Fibroblast of skin of scalp (primary cell): ENCODE results near the gene WNT7B.

Experiments used
- DNase-seq: peaks from one replicate; pipeline ENCODE4 v3.0.0-alpha.2; 2013

The WNT7B gene

GRCh38 chr22:45925811-45926351, 51.1 kb downstream of the WNT7B start:
- no peak for DNase-seq

- DNase-seq = no peak
These were observed 53.1 kb downstream of the WNT7B start for GRCh38 chr22:45923835-45924234.

- no peak for DNase-seq
These were observed 53.8 kb downstream of the WNT7B start for GRCh38 chr22:45923212-45923611.

GRCh38 chr22:45922661-45923060, 54.3 kb downstream of the WNT7B start:
- no peak for DNase-seq

GRCh38 chr22:45922256-45922655, 54.7 kb downstream of the WNT7B start:
- DNase-seq = no peak

- DNase-seq = no peak
These were observed 57.3 kb downstream of the WNT7B start for GRCh38 chr22:45919504-45920286.

- peak; percentile 37 for DNase-seq
These were observed 58.2 kb downstream of the WNT7B start for GRCh38 chr22:45918459-45919370.

- DNase-seq = no peak
These were observed 59.1 kb downstream of the WNT7B start for GRCh38 chr22:45917700-45918458.

- DNase-seq = no peak
These were observed 59.8 kb downstream of the WNT7B start for GRCh38 chr22:45917146-45917545.

GRCh38 chr22:45916515-45916914, 60.4 kb downstream of the WNT7B start:
- DNase-seq = no peak

GRCh38 chr22:45915841-45916240, 61.1 kb downstream of the WNT7B start:
- DNase-seq = no peak

GRCh38 chr22:45915151-45915550, 61.8 kb downstream of the WNT7B start:
- no peak for DNase-seq

GRCh38 chr22:45914309-45914708, 62.7 kb downstream of the WNT7B start:
- DNase-seq = no peak

- no peak for DNase-seq
These were observed 64.1 kb downstream of the WNT7B start for GRCh38 chr22:45912910-45913309.

GRCh38 chr22:45911601-45912271, 65.2 kb downstream of the WNT7B start:
- DNase-seq = peak; percentile 25

- DNase-seq = peak; percentile 6
These were observed 66.0 kb downstream of the WNT7B start for GRCh38 chr22:45910928-45911467.

GRCh38 chr22:45908961-45909360, 68.0 kb downstream of the WNT7B start:
- no peak for DNase-seq

GRCh38 chr22:45907996-45908395, 69.0 kb downstream of the WNT7B start:
- no peak for DNase-seq

GRCh38 chr22:45907378-45907777, 69.6 kb downstream of the WNT7B start:
- DNase-seq = no peak

- no peak for DNase-seq
These were observed 70.0 kb downstream of the WNT7B start for GRCh38 chr22:45906946-45907345.
